Measurements from ENCODE around the gene CNOT2.

CNOT2 gene

GRCh38 chr12:70306676-70307075 is 63.4 kb downstream of the CNOT2 start:
- DNase-seq (ENCODE audit: low read depth), result no peak

- DNase-seq (ENCODE audit: low read depth), result no peak
These were observed 64.6 kb downstream of the CNOT2 start for GRCh38 chr12:70307868-70308267.

- no peak for DNase-seq (ENCODE audit: low read depth)
These were observed 66.1 kb downstream of the CNOT2 start for GRCh38 chr12:70309348-70309747.

- no peak for DNase-seq (ENCODE audit: low read depth)
These were observed 70.9 kb downstream of the CNOT2 start for GRCh38 chr12:70314145-70314544.

GRCh38 chr12:70317781-70318180 is 74.5 kb downstream of the CNOT2 start:
- no peak for DNase-seq (ENCODE audit: low read depth)

GRCh38 chr12:70319605-70320004 is 76.4 kb downstream of the CNOT2 start:
- no peak for DNase-seq (ENCODE audit: low read depth)

- no peak for DNase-seq (ENCODE audit: low read depth)
These were observed 78.0 kb downstream of the CNOT2 start for GRCh38 chr12:70321191-70321590.

GRCh38 chr12:70327541-70327940 is 84.3 kb downstream of the CNOT2 start:
- no peak for DNase-seq (ENCODE audit: low read depth)

GRCh38 chr12:70329728-70330127 is 86.5 kb downstream of the CNOT2 start:
- no peak for DNase-seq (ENCODE audit: low read depth)

- DNase-seq (ENCODE audit: low read depth), result no peak
These were observed 86.9 kb downstream of the CNOT2 start for GRCh38 chr12:70330158-70330557.

- no peak for DNase-seq (ENCODE audit: low read depth)
These were observed 89.0 kb downstream of the CNOT2 start for GRCh38 chr12:70332236-70332635.

- DNase-seq (ENCODE audit: low read depth), result no peak
These were observed 91.5 kb downstream of the CNOT2 start for GRCh38 chr12:70334742-70335141.

- DNase-seq (ENCODE audit: low read depth), result peak; percentile 23
These were observed 95.3 kb downstream of the CNOT2 start for GRCh38 chr12:70338531-70338930.

GRCh38 chr12:70351076-70351475 is 107.8 kb downstream of the CNOT2 start:
- DNase-seq (ENCODE audit: low read depth), result no peak

GRCh38 chr12:70353780-70354660 is 110.8 kb downstream of the CNOT2 start:
- DNase-seq (ENCODE audit: low read depth), result no peak

GRCh38 chr12:70354787-70355186 is 111.6 kb downstream of the CNOT2 start:
- no peak for DNase-seq (ENCODE audit: low read depth)

- DNase-seq (ENCODE audit: low read depth), result no peak
These were observed 112.7 kb downstream of the CNOT2 start for GRCh38 chr12:70355972-70356371.

GRCh38 chr12:70359458-70360197 is 116.4 kb downstream of the CNOT2 start:
- no peak for DNase-seq (ENCODE audit: low read depth)

- DNase-seq (ENCODE audit: low read depth), result no peak
These were observed 117.0 kb downstream of the CNOT2 start for GRCh38 chr12:70360218-70360617.

GRCh38 chr12:70364695-70365397 is 121.6 kb downstream of the CNOT2 start:
- DNase-seq (ENCODE audit: low read depth), result no peak

GRCh38 chr12:70365398-70365647 is 122.1 kb downstream of the CNOT2 start:
- no peak for DNase-seq (ENCODE audit: low read depth)

GRCh38 chr12:70365648-70366518 is 122.7 kb downstream of the CNOT2 start, which contains the start of gene KCNMB4:
Gene KCNMB4, plus strand, starts transcription at chr12:70366290. Its CDS starts 445 bp downstream, at chr12:70366735.
- DNase-seq (ENCODE audit: low read depth), result no peak
